Stomach (tissue), 4 donors: ENCODE measurements around the gene MYADM.
A peak's percentile ranks its signal among the peaks of the same experiment; 100 is the strongest.

ENCODE experiments used
- CTCF ChIP-seq, 7 experiments: fragments of 450-650 bp in 4 of 7; fragments of 200-600 bp in 3 of 7; sonication (generic) in 3 of 7; IDR thresholded peaks; one replicate each; pipeline ENCODE4 v1.5.1; 2016 to 2019; ENCODE audit warnings: antibody characterized with exemption in 7 of 7, control low read depth in 2 of 7, mild to moderate bottlenecking in 1 of 7
- POLR2A ChIP-seq, 4 donors: fragments of 450-650 bp; IDR thresholded peaks; one replicate each; pipeline ENCODE4 v1.6.1; 2016; ENCODE audit warnings: antibody characterized with exemption in 4 of 4, control low read depth in 2 of 4, mild to moderate bottlenecking in 1 of 4, moderate library complexity in 1 of 4

GRCh38 chr19:53868892-53869804, 1.5 kb downstream of the MYADM start:
- TF ChIP-seq CTCF (IDR thresholded peaks at IDR 0.05) (peak in 5 of 7 experiments; percentile 22 to 56 (median 45)), POLR2A (IDR thresholded peaks at IDR 0.05) (peak in 1 of 4 donors; percentile 28)
